Measurements from ENCODE around the gene KPNA4. TPM values are rescaled to one million over a fixed set of nuclear protein-coding genes. Genes with fewer than 3 reads are reported as not detected.

KPNA4 gene
- total RNA-seq, 1 experiment from 2014 or later, result 10.3 TPM

- no peak for DNase-seq (ENCODE audit: low spot score)
Measured at GRCh38 chr3:160450846-160451245, 114.5 kb downstream of the KPNA4 start.

GRCh38 chr3:160449636-160450598 lies 115.5 kb downstream of the KPNA4 start, which contains the start of gene TRIM59:
TSS of gene TRIM59 (minus strand) at chr3:160449786. CDS start at chr3:160439183, 10,603 bp downstream.
- DNase-seq (ENCODE audit: low spot score), result peak; percentile 96

GRCh38 chr3:160448845-160449635 lies 116.3 kb downstream of the KPNA4 start:
- no peak for DNase-seq (ENCODE audit: low spot score)

- DNase-seq (ENCODE audit: low spot score), result no peak
Measured at GRCh38 chr3:160447544-160447943, 117.8 kb downstream of the KPNA4 start.

- no peak for DNase-seq (ENCODE audit: low spot score)
Measured at GRCh38 chr3:160446522-160447056, 118.8 kb downstream of the KPNA4 start.

- no peak for DNase-seq (ENCODE audit: low spot score)
Measured at GRCh38 chr3:160445854-160446253, 119.5 kb downstream of the KPNA4 start.

Small RNA genes lying within 50 kb of the gene (small RNA-seq; reads per million reads assigned to genes)
- gene RNU7-136P, result not detected

Other genes with a start within 250 kb of the KPNA4 start
- gene IFT80, start 166.3 kb downstream of the KPNA4 start, total RNA-seq (2014; rRNA removed; shearing (Covaris generic)), result 7.8 and 10.5 TPM in 2 replicates
- 70.2 and 87.6 TPM in 2 replicates for gene SMC4, start 165.9 kb downstream of the KPNA4 start, total RNA-seq (2014; rRNA removed; shearing (Covaris generic))
- 5.1 and 6.1 TPM in 2 replicates for gene TRIM59, start 115.8 kb downstream of the KPNA4 start, total RNA-seq (2014; rRNA removed; shearing (Covaris generic))
- gene ARL14, start 111.6 kb upstream of the KPNA4 start, total RNA-seq (2014; rRNA removed; shearing (Covaris generic)), result 4.3 and 7.5 TPM in 2 replicates
- 14.8 and 19.2 TPM in 2 replicates for gene PPM1L, start 190.7 kb upstream of the KPNA4 start, total RNA-seq (2014; rRNA removed; shearing (Covaris generic))

Data from HT-29 (cell line).